WTC11 (cell line): ENCODE results near the gene PRRC2A. TPM values are rescaled to one million over a fixed set of nuclear protein-coding genes. Genes with fewer than 3 reads are reported as not detected.

Experiments used
- ATAC-seq: fragments of 200-7000 bp; cut with Tn5 transposase; 2 replicates; pipeline ENCODE4 v1.10.0; 2021; ENCODE audit warnings: mild to moderate bottlenecking, moderate library complexity
- CTCF ChIA-PET: fragments of 300-600 bp; sonication (Branson Sonifier 250); formaldehyde crosslinking; loops from one replicate; lab custom pipeline; 2021; ENCODE audit warnings: antibody characterized with exemption; lab: Charles Lee
- POLR2A ChIA-PET: fragments of 350-600 bp; sonication (Branson Sonifier 250); formaldehyde crosslinking; loops from one replicate; lab custom pipeline; 2021; ENCODE audit warnings: antibody characterized with exemption; lab: Charles Lee
- DNase-seq: peaks from one replicate; pipeline ENCODE4 v3.0.0; 2021; ENCODE audit warnings: low spot score
- H3K27ac Mint-ChIP-seq: 2 replicates; pipeline ENCODE4 v1.8.0; 2021; ENCODE audit warnings: mixed read lengths
- H3K27me3 Mint-ChIP-seq: 2 replicates; pipeline ENCODE4 v1.8.0; 2021; ENCODE audit warnings: low read depth, mild to moderate bottlenecking, moderate library complexity, mixed read lengths
- H3K36me3 Mint-ChIP-seq: 2 replicates; pipeline ENCODE4 v1.8.0; 2021; ENCODE audit warnings: mixed read lengths
- H3K4me1 Mint-ChIP-seq: 2 replicates; pipeline ENCODE4 v1.8.0; 2022; ENCODE audit warnings: mixed read lengths
- H3K4me3 Mint-ChIP-seq: 2 replicates; pipeline ENCODE4 v1.8.0; 2021; ENCODE audit warnings: mild to moderate bottlenecking, moderate library complexity, mixed read lengths
- H3K9me3 Mint-ChIP-seq: 2 replicates; pipeline ENCODE4 v1.8.0; 2021; ENCODE audit warnings: mixed read lengths
- CREM ChIP-seq: sonication (generic); formaldehyde crosslinking; IDR thresholded peaks from 2 replicates; pipeline ENCODE4 v1.8.1; 2022; ENCODE audit warnings: mild to moderate bottlenecking, missing genetic modification reagents, moderate library complexity
- GABPB1 ChIP-seq: sonication (generic); formaldehyde crosslinking; IDR thresholded peaks from 2 replicates; pipeline ENCODE4 v1.8.1; 2023; ENCODE audit warnings: mild to moderate bottlenecking, missing genetic modification reagents
- HMGA2 ChIP-seq: fragments of 250-450 bp; sonication (Bioruptor Pico); IDR thresholded peaks from 2 replicates; pipeline ENCODE4 v1.4.0; 2021; ENCODE audit warnings: mild to moderate bottlenecking, moderate library complexity
- IRF2 ChIP-seq: sonication (generic); formaldehyde crosslinking; IDR thresholded peaks from 2 replicates; pipeline ENCODE4 v1.8.0; 2022; ENCODE audit warnings: low read depth, missing genetic modification reagents, borderline replicate concordance
- MXD4 ChIP-seq: fragments of 250-450 bp; sonication (Bioruptor Pico); IDR thresholded peaks from 2 replicates; pipeline ENCODE4 v1.8.0; 2021; ENCODE audit warnings: mild to moderate bottlenecking, moderate library complexity, borderline replicate concordance
- NFATC4 ChIP-seq: fragments of 250-450 bp; sonication (Bioruptor Pico); IDR thresholded peaks from 2 replicates; pipeline ENCODE4 v1.9.0; 2021; ENCODE audit warnings: mild to moderate bottlenecking
- NR2C2 ChIP-seq: sonication (generic); formaldehyde crosslinking; IDR thresholded peaks from 2 replicates; pipeline ENCODE4 v1.8.0; 2022; ENCODE audit warnings: mild to moderate bottlenecking, missing genetic modification reagents
- PRRX2 ChIP-seq: fragments of 250-450 bp; sonication (Bioruptor Pico); IDR thresholded peaks from 2 replicates; pipeline ENCODE4 v1.8.0; 2021; ENCODE audit warnings: mild to moderate bottlenecking
- RELA ChIP-seq: sonication (generic); formaldehyde crosslinking; IDR thresholded peaks from 2 replicates; pipeline ENCODE4 v1.8.1; 2022; ENCODE audit warnings: missing genetic modification reagents, mild to moderate bottlenecking, borderline replicate concordance
- SMAD3 ChIP-seq: sonication (generic); formaldehyde crosslinking; IDR thresholded peaks from 2 replicates; pipeline ENCODE4 v1.8.0; 2022; ENCODE audit warnings: missing genetic modification reagents, mild to moderate bottlenecking, borderline replicate concordance
- TP53 ChIP-seq: sonication (generic); formaldehyde crosslinking; IDR thresholded peaks from 2 replicates; pipeline ENCODE4 v1.8.1; 2023; ENCODE audit warnings: mild to moderate bottlenecking, missing genetic modification reagents
- ZNF232 ChIP-seq: sonication (generic); formaldehyde crosslinking; IDR thresholded peaks from 2 replicates; pipeline ENCODE4 v1.8.0; 2022; ENCODE audit warnings: mild to moderate bottlenecking, missing genetic modification reagents
- total RNA-seq: library from RNA; stranded (reverse); gene quantifications from 3 replicates; pipeline ENCODE4 v1.2.3, GENCODE V29; 2021
- TF ChIP-seq, protein P1 (sequence below): fragments of 250-450 bp; sonication (Bioruptor Pico); conservative IDR thresholded peaks from 2 replicates; pipeline ENCODE4 v1.9.0; 2021; ENCODE audit warnings: mild to moderate bottlenecking
- TF ChIP-seq, protein P2 (sequence below): sonication (generic); formaldehyde crosslinking; IDR thresholded peaks from 2 replicates; pipeline ENCODE4 v1.8.1; 2022; ENCODE audit warnings: mild to moderate bottlenecking, moderate library complexity, missing genetic modification reagents
- TF ChIP-seq, protein P3 (sequence below): sonication (generic); formaldehyde crosslinking; IDR thresholded peaks from 2 replicates; pipeline ENCODE4 v1.8.1; 2022; ENCODE audit warnings: mild to moderate bottlenecking, missing genetic modification reagents, moderate library complexity, borderline replicate concordance
- TF ChIP-seq, protein P4 (sequence below): sonication (generic); formaldehyde crosslinking; IDR thresholded peaks from 2 replicates; pipeline ENCODE4 v1.8.0; 2022; ENCODE audit warnings: mild to moderate bottlenecking, missing genetic modification reagents
- TF ChIP-seq, protein P5 (sequence below): fragments of 250-450 bp; sonication (Bioruptor Pico); IDR thresholded peaks from 2 replicates; pipeline ENCODE4 v2.1.2; 2022; ENCODE audit warnings: mild to moderate bottlenecking, moderate library complexity
- TF ChIP-seq, protein P6 (sequence below): sonication (generic); formaldehyde crosslinking; IDR thresholded peaks from 2 replicates; pipeline ENCODE4 v1.8.0; 2023; ENCODE audit warnings: mild to moderate bottlenecking, missing genetic modification reagents
- TF ChIP-seq, protein P7 (sequence below): sonication (generic); formaldehyde crosslinking; IDR thresholded peaks from 2 replicates; pipeline ENCODE4 v1.8.0; 2022; ENCODE audit warnings: missing genetic modification reagents
- TF ChIP-seq, protein P8 (sequence below): sonication (generic); formaldehyde crosslinking; IDR thresholded peaks from 2 replicates; pipeline ENCODE4 v1.8.0; 2023; ENCODE audit warnings: missing genetic modification reagents

The PRRC2A gene
- total RNA-seq, 1 experiment from 2014 or later = 372 TPM

DNA sequence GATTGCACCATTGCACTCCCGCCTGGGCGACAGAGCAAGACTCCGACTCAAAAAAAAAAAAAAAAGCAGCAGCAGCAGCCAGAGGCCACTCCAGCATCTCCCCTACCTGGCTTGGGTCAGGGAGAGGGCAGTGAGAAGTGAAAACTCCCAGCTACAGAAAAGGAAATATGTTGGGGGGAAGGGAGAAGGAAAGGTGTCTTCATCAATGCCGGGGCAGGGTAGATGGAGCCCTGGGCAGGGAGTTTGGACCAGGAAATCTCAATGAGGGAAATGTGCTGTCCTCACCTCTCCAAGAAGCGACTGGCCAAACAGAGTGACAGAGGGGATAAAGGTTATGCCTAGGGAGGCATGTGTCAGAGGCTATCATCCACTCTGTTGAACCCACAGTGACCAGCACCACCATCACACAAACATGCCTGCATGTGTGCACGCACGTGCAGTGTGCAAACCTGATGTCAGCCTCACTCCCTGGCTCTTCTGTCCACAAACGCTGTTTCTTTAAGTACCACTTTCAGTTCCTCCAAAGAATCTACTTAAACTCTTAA lies 6.4 kb upstream of the PRRC2A start:
- ATAC-seq = no peak
- H3K27me3 Mint-ChIP-seq = peaks cover 6% of the 10 kb centered on the region; the same call in 1 of the 2 replicates
- no peak for DNase-seq

More for the DNA sequence above, 6.4 kb upstream of the PRRC2A start:
- no peak for TF ChIP-seq CREM (CRISPR knock-in tag)
- TF ChIP-seq HMGA2 = no peak
- TF ChIP-seq, protein P1, sequence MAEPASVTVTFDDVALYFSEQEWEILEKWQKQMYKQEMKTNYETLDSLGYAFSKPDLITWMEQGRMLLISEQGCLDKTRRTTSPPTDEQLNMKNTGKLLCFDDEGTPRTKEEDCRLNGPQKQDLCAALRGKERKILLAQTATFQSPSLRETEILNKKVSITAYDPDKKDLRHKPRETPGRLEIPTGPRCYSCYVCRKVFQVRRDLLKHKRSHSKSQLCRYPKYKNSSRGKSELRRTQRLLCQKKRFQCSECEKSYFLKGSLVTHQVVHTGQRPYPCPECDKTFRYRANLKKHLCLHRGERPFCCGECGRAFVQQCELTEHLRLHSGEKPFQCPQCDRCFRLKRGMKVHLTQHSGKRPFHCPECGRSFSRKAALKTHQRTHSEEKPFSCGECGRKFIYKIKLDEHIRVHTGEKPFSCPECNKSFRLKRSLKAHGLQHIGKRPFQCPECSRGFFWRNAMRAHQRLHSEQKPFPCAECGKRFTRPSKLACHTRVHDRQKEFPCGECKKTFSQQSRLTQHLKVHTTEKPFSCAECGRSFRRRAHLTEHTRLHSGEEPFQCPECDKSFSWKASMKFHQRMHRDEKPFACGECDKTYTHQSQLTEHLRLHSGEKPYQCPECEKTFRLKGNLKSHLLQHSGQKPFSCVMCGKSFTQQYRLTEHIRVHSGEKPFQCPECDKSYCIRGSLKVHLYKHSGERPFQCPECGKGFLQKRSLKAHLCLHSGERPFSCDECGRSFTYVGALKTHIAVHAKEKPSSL (CRISPR knock-in tag) = no peak
- TF ChIP-seq, protein P2, sequence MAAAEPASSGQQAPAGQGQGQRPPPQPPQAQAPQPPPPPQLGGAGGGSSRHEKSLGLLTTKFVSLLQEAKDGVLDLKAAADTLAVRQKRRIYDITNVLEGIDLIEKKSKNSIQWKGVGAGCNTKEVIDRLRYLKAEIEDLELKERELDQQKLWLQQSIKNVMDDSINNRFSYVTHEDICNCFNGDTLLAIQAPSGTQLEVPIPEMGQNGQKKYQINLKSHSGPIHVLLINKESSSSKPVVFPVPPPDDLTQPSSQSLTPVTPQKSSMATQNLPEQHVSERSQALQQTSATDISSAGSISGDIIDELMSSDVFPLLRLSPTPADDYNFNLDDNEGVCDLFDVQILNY (CRISPR knock-in tag) = no peak
- no peak for TF ChIP-seq IRF2
- no peak for TF ChIP-seq RELA (CRISPR knock-in tag)
- TF ChIP-seq, protein P3, sequence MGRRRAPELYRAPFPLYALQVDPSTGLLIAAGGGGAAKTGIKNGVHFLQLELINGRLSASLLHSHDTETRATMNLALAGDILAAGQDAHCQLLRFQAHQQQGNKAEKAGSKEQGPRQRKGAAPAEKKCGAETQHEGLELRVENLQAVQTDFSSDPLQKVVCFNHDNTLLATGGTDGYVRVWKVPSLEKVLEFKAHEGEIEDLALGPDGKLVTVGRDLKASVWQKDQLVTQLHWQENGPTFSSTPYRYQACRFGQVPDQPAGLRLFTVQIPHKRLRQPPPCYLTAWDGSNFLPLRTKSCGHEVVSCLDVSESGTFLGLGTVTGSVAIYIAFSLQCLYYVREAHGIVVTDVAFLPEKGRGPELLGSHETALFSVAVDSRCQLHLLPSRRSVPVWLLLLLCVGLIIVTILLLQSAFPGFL (CRISPR knock-in tag) = no peak
- TF ChIP-seq, protein P4, sequence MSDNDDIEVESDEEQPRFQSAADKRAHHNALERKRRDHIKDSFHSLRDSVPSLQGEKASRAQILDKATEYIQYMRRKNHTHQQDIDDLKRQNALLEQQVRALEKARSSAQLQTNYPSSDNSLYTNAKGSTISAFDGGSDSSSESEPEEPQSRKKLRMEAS (CRISPR knock-in tag) = no peak
- TF ChIP-seq, protein P5, sequence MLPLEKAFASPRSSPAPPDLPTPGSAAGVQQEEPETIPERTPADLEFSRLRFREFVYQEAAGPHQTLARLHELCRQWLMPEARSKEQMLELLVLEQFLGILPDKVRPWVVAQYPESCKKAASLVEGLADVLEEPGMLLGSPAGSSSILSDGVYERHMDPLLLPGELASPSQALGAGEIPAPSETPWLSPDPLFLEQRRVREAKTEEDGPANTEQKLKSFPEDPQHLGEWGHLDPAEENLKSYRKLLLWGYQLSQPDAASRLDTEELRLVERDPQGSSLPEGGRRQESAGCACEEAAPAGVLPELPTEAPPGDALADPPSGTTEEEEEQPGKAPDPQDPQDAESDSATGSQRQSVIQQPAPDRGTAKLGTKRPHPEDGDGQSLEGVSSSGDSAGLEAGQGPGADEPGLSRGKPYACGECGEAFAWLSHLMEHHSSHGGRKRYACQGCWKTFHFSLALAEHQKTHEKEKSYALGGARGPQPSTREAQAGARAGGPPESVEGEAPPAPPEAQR (CRISPR knock-in tag) = no peak
- TF ChIP-seq, protein P6, sequence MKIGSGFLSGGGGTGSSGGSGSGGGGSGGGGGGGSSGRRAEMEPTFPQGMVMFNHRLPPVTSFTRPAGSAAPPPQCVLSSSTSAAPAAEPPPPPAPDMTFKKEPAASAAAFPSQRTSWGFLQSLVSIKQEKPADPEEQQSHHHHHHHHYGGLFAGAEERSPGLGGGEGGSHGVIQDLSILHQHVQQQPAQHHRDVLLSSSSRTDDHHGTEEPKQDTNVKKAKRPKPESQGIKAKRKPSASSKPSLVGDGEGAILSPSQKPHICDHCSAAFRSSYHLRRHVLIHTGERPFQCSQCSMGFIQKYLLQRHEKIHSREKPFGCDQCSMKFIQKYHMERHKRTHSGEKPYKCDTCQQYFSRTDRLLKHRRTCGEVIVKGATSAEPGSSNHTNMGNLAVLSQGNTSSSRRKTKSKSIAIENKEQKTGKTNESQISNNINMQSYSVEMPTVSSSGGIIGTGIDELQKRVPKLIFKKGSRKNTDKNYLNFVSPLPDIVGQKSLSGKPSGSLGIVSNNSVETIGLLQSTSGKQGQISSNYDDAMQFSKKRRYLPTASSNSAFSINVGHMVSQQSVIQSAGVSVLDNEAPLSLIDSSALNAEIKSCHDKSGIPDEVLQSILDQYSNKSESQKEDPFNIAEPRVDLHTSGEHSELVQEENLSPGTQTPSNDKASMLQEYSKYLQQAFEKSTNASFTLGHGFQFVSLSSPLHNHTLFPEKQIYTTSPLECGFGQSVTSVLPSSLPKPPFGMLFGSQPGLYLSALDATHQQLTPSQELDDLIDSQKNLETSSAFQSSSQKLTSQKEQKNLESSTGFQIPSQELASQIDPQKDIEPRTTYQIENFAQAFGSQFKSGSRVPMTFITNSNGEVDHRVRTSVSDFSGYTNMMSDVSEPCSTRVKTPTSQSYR (CRISPR knock-in tag) = no peak
- TF ChIP-seq TP53 = no peak
- TF ChIP-seq ZNF232 (CRISPR knock-in tag) = no peak
- TF ChIP-seq, protein P7, sequence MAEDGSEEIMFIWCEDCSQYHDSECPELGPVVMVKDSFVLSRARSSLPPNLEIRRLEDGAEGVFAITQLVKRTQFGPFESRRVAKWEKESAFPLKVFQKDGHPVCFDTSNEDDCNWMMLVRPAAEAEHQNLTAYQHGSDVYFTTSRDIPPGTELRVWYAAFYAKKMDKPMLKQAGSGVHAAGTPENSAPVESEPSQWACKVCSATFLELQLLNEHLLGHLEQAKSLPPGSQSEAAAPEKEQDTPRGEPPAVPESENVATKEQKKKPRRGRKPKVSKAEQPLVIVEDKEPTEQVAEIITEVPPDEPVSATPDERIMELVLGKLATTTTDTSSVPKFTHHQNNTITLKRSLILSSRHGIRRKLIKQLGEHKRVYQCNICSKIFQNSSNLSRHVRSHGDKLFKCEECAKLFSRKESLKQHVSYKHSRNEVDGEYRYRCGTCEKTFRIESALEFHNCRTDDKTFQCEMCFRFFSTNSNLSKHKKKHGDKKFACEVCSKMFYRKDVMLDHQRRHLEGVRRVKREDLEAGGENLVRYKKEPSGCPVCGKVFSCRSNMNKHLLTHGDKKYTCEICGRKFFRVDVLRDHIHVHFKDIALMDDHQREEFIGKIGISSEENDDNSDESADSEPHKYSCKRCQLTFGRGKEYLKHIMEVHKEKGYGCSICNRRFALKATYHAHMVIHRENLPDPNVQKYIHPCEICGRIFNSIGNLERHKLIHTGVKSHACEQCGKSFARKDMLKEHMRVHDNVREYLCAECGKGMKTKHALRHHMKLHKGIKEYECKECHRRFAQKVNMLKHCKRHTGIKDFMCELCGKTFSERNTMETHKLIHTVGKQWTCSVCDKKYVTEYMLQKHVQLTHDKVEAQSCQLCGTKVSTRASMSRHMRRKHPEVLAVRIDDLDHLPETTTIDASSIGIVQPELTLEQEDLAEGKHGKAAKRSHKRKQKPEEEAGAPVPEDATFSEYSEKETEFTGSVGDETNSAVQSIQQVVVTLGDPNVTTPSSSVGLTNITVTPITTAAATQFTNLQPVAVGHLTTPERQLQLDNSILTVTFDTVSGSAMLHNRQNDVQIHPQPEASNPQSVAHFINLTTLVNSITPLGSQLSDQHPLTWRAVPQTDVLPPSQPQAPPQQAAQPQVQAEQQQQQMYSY (CRISPR knock-in tag) = no peak
- TF ChIP-seq, protein P8, sequence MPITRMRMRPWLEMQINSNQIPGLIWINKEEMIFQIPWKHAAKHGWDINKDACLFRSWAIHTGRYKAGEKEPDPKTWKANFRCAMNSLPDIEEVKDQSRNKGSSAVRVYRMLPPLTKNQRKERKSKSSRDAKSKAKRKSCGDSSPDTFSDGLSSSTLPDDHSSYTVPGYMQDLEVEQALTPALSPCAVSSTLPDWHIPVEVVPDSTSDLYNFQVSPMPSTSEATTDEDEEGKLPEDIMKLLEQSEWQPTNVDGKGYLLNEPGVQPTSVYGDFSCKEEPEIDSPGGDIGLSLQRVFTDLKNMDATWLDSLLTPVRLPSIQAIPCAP (CRISPR knock-in tag) = no peak
- no peak for TF ChIP-seq GABPB1
- TF ChIP-seq PRRX2 (CRISPR knock-in tag) = no peak
- no peak for TF ChIP-seq NFATC4 (CRISPR knock-in tag)
- no peak for TF ChIP-seq MXD4 (CRISPR knock-in tag)
- no peak for TF ChIP-seq SMAD3 (CRISPR knock-in tag)
- TF ChIP-seq NR2C2 (CRISPR knock-in tag) = no peak
- ChIA-PET POLR2A (no interaction called here), CTCF (interaction anchor here (1.1 to 3.5 kb wide), 3 partner anchors 16 to 67 kb away, joined by 3 to 24 read pairs (median 15); partner anchors contain the start of genes ATP6V1G2 and NFKBIL1)
- Mint-ChIP-seq H3K9me3 (no peaks in the 10 kb centered on the region), H3K4me1 (peaks cover 29% of the 10 kb centered on the region), H3K4me3 (no peak overlapping the region), H3K27ac (no peak overlapping the region), H3K36me3 (no peaks in the 10 kb centered on the region)
